Globus pallidus (tissue), 1 donor: ENCODE data around the gene SLC25A20.

ENCODE experiments used
- DNase-seq: peaks from one replicate; pipeline ENCODE4 v3.0.0-alpha.2; 2015; ENCODE audit warnings: low spot score

Gene SLC25A20

DNA sequence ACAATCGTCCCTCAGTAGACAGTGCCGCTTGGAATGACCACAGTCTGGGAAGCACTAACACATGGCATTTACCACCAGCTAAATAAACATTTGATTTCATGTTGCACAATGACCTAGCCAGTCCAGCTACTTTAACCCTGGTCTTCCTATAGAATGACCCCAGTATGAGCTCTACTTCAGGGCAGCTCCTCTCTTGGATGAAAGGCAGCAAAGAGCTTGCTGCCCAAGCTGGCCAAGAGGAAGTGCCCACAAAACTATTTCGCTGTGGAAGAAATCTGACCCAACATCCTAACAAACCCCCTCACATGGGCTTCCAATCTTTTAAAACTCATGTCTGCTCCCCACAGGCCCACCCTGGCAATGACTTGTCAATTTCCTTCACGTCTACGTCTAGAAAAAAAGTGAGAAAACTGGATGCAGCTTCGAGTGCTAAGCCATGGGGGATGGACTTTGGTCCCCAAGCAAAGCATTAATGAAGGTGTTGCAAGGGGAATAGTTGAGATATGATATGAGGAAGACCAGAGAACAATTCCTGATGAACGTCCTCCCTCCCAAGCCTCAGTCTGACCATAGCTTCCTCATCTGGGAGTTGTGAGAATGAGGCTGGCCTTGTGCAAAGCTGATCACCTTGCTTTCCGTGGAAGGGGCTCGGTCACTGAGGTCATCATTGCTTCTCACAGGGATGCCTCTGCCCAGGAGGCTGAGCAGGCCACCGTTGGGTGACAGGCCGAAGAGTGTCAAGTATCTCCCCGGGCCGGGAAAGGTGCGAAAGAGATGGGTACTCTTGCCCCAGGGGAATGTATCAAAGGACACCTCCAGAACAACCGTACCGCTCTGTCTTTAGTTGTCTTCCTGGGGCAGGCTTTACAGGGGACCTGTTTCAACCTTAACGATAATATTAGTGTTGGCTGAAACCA lies 964 bp downstream of the SLC25A20 start:
- no peak for DNase-seq

DNA sequence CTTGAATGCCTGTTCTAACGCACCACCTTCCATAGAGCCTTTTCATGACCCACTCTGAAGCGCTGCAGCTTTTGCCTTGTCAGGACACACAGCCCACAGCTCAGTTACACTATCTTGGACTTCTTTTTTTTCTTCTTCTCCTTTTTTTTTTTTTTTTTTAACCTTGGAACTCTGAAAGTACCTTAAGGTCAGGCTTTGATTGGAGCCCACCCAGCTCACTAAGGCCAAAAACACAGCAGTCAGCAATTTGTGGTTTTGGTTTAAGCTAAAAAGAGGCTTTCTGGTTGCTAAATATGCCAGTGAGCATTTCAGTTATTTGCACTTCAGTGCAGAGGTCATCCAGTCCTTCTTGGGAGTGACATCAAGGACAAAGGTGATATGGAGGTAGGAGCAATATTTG lies 1.7 kb downstream of the SLC25A20 start:
- DNase-seq = no peak

DNA sequence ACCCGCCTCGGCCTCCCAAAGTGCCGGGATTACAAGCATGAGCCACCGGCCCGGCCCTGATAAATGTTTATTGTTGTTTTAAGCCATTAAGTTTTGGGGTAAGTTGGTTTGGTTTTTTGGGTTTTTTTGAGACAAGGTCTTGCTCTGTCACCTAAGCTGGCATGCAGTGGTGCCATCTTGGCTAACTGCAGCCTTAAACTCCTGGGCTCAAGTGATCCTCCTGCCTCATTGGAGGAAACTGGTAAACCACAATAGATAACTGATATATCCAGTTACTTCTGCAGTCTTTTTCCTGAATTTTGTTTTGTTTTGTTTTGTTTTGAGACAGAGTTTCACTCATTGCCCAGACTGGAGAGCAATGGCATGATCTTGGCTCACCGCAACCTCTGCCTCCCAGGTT lies 4.2 kb downstream of the SLC25A20 start:
- no peak for DNase-seq

DNA sequence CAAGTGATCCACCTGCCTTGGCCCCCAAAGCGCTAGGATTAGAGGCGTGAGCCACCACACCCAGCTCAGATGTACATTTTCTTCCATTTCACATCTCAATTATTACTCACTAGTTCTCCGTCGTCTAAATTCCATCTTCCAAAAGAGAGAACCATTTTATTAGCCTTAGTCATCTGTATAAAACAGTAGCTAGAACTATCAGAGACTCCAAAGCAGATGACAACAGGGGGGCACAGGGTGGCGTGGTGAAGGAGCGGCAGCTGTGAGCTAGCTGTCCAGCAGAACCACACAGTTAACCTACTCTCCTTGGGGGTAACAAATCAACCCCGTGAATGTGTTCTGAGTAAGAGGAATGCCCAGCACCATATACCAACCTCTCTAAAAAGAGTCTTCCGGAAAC lies 7.1 kb downstream of the SLC25A20 start:
- no peak for DNase-seq

DNA sequence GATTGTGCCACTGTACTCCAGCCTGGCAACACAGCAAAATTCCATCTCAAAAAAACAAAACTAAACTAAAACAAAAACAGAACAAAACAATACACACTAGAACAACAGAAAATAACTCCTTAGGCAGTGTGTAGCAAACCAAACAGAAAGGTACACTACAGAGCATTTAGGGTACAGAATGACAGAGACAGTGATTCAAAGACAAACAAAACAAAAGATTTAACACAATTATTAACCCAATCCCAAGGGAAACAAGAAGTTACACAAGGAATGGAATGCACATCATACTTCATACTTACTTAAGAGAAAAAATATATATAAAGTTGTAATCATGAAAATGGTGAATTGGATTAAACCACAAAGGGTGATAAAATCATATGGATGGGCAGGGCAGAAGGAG lies 12.9 kb downstream of the SLC25A20 start:
- no peak for DNase-seq

DNA sequence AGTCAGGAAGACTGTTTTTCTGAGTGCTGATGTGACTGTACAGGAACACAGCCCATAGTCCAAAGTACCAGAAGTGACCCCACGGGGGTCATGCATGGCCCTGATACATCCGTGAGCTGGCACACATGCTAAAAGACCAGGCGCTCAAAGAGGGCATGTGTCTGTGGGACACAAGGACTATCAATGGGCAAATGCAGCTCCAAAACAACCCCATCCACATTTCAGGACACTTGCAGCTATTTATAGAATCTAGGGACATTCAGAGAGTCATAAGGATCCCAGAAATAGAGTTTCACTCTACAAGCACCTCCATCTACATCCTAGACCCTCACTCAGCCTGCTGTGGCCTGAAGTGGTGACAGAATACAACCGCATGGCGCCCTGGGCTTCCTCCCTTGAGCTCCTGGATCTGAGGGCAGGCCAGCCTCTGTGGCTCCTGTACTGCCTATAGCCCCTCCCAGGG lies 17.0 kb downstream of the SLC25A20 start:
- no peak for DNase-seq

DNA sequence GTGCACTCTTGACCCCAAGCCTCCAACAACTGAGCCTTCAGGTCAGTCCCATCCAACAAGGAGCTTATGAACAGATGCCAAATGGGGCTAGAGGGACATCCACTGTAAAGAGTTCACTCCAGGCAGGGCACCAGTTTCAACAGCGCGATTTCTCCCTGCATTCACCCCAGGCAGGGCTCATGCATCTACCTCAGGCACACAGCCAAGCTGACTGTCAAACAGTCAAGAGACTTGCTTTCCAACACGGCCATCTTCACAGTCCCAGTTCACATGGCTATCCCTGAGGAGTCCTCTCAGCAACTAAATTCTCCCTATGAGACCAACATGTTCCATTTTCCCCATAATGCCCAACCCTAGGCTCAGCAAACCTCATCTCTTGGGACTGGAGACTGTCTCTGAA lies 17.7 kb downstream of the SLC25A20 start:
- DNase-seq = no peak

DNA sequence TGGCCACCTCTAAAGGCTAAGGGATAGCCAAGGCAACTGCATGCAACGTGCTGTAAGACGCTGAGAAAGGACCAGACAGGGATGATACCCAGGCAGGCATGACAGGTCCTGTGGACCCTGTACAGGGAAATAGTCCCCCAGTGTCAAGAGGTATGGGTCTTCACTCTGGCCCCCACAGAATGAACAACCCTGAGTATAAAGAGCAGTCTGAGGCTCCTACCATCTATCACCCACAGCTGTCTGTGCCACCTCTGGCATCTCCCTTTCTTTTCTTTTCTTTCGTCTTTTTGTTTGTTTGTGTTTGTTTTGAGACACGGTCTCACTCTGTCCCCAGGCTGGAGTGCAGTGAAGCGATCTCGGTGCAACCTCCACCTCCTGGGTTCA lies 18.7 kb downstream of the SLC25A20 start:
- DNase-seq = no peak

DNA sequence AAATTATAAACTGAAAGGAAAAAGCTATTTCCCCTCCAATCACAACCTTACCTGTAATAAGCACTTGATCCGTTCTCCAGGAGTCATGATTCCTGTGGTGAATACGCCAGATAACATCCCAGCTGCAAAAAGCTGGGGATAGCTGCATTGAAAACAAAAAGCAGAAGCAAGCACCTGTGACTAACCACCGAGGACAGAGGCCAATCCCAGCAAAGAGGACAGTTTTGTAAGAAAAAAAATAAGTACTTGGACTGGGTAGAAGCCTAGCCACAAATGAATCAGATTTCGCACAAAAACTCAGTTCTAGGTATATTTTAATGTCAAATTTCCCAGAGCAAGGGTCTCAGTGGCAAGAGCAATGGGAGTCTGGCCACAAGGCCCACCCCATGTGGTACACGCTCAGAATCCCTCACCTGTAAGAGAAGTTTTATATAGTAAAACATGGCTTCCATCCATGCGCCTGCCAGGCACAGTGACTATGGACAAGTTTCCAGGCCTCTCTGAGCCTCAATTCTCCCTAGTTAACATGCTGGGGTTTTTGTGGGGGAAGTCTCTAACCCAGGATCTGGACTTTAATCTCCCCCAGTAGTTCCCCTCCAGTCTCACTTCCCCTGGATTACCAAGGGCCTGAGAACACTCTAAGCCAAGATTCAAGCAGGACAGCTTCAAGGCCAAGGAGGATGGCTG lies 19.2 kb downstream of the SLC25A20 start:
- no peak for DNase-seq

DNA sequence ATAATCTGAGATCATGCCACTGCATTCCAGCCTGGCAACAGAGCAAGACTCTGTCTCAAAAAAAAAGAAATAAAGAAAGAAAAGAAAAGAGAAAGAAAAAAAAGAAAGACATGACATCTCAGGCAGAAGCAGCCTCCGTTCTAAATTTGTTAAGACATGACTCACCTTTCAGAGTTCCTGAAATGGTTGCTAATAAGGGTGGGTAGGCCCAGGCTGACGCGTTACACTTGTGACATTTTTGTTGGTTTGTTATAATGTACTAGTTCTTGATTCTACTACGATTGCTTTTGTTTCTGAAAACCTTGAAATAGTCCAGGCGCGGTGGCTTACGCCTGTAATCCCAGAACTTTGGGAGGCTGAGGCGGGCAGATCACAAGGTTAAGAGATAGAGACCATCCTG lies 21.0 kb downstream of the SLC25A20 start:
- no peak for DNase-seq

DNA sequence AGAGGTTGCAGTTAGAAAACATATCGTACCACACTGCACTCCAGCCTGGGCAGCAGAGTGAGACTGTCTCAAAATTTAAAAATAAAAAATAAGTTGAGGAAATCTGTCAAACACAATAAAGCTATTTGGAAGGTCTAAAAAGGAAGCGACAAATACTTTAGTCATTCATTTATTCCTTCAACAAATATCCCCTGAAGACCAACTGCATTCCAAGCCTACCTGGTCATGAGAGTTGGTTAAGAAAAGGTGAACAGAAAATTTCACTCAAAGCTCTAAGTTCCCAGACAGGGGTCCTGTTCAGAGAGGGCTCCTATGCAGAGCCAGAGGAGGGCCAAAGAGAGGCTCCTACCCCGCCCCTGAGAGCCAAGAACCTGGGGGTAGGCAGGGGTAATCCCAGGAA lies 35.6 kb downstream of the SLC25A20 start:
- no peak for DNase-seq

DNA sequence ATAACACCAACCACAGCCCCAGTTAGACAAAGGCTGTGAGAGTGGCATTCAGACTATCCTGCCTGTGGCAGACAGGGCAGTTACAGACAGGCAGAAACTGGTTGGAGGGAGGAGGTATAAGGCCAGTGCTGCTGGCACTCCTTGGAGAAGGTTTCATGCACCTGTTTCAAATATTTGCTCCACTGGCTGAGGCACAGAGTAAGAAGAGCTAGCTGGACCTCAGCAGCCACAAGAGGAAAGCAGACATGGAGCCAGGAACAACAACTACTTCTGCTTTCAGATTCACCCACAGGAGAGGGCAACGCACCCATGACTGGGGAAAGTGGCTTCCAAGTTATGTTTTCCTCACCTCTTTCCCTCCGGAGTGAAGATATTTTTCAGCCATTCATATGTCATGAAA lies 39.5 kb downstream of the SLC25A20 start:
- DNase-seq = no peak

DNA sequence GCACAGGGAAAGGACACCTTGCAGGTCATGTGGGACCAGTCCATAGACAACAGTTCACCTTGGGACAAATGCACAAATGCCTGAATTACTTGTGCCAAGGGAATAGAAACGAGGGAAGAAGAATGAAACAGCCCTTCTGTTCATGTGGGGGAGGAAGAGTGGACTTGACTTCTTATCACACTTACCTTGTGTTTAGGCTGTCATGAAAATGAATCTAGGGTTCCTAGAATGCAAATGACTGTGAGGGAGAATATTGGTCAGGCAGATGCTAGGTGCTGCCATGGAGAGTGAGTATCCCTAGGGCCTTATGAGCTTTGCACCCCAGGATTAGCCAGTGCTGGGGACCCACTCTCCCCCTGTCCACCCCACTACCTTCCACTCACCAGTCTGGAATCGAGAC lies 40.0 kb downstream of the SLC25A20 start:
- DNase-seq = no peak

DNA sequence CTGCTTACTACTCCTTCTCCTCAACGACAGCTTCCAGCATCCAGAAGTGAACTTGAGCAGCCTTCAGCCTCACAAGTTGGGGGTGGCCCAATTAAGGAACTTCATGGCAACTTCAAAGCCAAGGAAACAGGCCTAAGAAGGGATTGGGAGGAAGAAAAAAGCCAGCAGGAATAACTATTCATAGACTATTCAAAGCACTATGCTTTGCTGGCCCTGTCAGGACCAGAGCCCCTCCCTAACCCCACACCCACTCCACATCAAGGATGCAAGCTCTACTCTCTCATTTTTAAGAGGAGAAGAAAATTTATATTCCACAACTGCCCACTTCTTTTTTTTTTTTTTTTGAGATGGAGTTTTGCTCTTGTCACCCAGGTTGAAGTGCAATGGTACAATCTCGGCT lies 41.0 kb downstream of the SLC25A20 start:
- no peak for DNase-seq

DNA sequence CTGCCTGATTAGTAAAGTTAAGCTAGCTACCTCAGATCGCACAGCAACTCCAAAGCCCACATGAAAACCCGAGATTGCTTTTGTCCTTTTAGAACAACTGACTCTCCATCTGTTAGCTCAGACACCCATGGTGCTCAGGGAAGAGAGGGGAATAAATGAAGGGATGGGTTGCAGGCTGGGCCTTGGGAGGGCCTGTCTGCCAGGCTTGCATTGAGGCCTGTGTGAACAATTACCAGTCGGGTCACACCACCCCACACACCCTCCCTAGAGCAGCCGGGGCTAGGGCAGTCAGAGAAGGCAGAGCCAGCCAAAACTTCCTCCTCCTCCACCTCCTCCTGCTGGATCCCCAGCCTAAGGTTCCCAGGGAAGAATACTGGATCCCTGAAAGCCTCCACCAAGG lies 42.2 kb downstream of the SLC25A20 start:
- no peak for DNase-seq

DNA sequence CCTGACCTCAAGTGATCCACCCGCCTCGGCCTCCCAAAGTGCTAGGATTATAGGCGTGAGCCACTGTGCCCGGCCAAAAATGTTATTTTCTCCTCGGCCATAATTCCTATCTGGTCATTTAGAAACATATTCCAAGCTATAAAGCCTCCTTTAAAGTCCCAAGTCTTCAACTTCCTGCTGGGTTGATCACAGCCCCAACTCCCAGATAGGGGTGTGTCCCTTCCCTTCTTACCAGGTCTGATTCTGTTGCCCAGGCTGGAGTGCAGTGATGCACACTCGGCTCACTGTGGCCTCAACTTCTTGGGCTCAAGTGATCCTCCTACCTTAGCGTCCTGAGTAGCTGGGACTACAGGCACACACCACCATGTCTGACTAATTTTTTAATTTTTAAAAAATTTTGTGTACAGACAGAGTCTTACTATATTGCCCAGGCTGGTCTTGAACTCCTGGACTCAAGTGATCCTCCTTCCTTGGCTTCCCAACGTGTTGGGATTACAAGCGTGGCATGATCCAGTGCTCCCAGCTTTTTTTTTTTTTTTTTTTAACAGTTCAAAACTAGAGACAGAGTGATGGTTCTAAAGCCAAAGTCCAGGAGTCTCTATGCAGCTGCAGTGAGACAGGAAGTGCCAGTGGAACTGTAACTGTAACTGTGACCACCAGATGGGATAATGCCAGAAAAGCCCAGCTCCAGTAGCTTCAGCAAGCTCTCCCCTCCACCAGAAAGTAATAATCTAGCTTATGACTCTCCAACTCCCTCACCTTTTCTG lies 42.8 kb downstream of the SLC25A20 start:
- no peak for DNase-seq

DNA sequence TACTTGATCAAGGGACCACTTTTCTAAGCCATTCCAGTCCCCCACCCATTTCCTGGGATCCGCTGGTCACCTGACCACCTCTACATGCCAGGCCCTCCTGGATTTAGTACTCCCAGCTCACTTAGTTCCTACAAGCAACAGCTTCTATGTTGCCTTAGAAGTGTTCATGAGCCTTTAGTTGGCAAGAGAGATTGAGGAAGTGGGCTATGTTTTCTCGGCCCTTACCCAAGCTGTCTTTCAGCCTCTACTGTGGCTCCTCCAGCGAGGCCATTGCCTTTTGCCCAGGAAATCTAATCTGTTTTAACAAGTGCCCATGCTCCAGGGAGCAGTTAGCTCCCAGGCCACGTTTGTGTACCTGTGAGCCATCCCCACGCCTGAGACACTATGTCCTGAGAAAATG lies 46.5 kb downstream of the SLC25A20 start:
- DNase-seq = no peak

DNA sequence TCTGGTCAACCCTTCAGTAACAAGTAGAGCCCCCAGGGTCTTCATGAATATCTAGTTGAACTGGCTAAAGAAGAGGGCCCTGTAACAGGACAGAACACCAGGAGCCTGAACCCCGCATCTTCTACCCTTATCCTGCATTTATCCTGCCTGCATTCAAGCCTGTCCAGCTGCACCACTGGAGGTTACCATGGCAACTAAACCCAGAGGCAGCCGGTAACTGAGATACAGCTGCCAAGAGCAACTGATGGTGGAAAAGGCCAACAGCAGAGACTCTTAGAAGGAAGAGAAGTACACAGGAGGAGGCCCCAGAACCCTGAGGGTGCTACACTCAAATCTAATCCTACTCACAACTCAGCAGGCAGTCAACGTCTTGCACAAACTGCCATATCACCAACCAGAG lies 47.3 kb downstream of the SLC25A20 start:
- peak; percentile 70 for DNase-seq

DNA sequence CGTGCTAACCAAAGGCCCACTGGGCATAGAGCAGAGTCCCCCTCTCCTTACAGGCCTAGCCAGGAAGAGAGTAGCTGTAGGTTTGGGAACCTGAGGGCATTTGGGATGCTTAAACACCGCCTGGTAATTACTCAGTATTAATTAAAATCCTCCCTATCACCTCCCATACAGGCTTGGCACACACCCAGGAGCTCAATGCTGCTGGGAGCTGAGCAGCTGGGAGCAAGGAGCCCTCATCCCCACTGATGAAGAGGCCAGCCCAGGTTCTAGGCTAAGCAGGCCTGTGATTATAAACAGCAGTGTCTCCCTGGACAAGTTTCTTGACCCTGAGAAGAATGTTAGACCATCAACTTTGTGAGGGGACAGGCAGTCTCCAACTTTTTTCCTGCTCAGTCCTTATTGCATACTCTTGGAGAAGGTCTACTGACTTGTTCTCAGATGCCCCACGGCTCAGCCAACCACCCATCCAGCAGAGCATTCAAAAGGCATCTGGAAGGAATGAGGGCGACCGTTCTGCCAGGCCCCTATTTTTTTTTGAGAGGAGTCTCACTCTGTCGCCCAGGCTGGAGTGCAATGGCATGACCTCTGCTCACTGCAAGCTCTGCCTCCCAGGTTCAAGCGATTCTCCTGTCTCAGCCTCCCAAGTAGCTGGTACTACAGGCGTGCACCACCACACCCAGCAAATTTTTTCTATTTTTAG lies 49.7 kb downstream of the SLC25A20 start:
- no peak for DNase-seq

DNA sequence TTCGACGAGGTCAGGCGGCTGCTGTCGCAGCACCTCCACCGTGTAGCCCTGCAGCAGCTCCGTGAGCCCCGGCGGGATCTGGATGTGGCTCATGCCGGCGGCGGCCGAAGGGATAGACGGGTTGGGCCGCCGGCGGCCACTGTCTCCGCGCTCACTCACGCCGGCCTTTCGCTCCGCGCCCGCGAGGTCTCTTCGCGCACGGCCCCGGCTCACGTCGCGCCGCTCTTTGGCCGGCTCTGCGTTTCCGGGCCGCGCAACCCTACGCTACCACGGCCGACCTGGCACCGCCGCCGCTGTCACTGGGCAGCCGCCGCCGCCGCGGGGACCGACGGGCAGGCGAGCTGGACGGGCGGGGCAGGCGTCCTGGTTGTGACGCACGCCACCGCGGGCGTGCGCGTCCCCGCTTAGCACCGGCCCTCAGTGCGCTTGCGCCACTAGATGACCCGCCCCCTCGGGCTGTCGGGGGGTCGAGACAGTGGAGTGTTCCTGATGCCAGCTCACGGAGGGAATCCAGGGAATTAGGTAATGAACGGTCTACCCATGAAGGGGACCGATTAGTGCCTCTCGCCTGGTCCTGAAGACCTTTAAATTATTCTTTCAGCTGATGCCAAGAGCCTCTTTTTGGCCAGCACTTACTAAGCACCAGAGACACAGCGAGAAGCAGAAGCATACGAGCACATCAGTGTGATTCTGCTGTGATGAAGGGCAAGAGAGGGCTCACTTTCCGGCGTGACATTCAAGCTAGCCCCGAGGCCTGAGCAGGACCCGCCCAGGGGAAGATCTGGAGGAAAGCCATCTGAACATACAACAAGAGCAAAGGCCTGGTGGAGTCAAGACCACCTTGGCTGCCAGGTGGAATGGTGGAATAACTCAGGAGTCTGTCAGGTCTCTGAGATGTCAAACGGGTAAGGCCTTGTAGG lies 50.9 kb downstream of the SLC25A20 start, which contains the start of gene PRKAR2A:
Gene PRKAR2A (minus strand): TSS at position 371 of the 920 bp plus-strand sequence. CDS start 278 bp downstream, at position 93.
- DNase-seq = peak; percentile 92

DNA sequence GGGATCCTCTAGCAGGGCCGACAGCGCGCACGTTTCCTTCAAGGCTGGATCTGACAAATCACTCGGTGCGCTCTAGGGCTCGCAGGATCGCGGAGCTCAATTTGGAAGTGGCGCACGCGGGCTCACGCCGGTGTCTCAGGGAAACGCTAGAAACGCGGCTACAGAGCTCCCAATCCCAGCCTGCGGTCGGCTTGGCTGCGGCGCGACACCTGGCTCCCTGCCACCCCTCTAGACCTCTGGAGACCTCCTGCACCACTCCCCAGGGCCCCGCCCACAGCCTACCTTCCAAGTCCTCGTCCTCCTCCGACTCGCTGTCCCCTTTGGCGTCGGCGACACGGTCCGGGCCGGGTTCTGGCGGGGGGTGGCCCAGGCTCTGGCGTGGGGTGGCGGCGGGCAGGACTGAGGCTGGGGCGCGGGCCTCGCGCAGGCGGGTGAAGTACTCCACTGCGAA lies 51.6 kb downstream of the SLC25A20 start:
- peak; percentile 58 for DNase-seq
